PC-3 (cell line): Measurements from ENCODE around the gene ZIC2. TPM values are rescaled to one million over a fixed set of nuclear protein-coding genes. Genes with fewer than 3 reads are reported as not detected.
"Not testable (repeated sequence)": the region's sequence is repeated elsewhere in the genome, so short reads cannot be mapped to it uniquely, and the experiment has no call there.

Experiments
- ATAC-seq: fragments of 200-7000 bp; cut with Tn5 transposase; 2 replicates; pipeline ENCODE4 v1.9.1; 2020; ENCODE audit warnings: mild to moderate bottlenecking, moderate library complexity
- BruUV-seq: library from RNA; stranded (reverse); fragments of 400-500 nt; replicated peaks from 2 replicates; lab custom pipeline; 2021; lab: Mats Ljungman, UMichigan
- CTCF ChIA-PET: fragments of 300-600 bp; sonication (Branson Sonifier 250); formaldehyde crosslinking; loops from one replicate; lab custom pipeline; 2022; ENCODE audit warnings: antibody characterized with exemption; lab: Charles Lee
- POLR2A ChIA-PET: fragments of 300-600 bp; sonication (Branson Sonifier 250); formaldehyde crosslinking; loops from one replicate; lab custom pipeline; 2022; ENCODE audit warnings: antibody characterized with exemption; ENCODE audit not compliant: unreplicated experiment; lab: Charles Lee
- DNase-seq: peaks from one replicate; pipeline ENCODE4 v3.0.0-alpha.2; 2015
- H2AFZ ChIP-seq: fragments of 300-600 bp; sonication (generic); 2 replicates; pipeline ENCODE4 v1.6.0; 2016; ENCODE audit warnings: antibody characterized with exemption, low read length
- H3F3A ChIP-seq: fragments of 300-600 bp; sonication (generic); one replicate; pipeline ENCODE4 v1.6.0; 2017; ENCODE audit warnings: antibody characterized with exemption, low read length, control low read depth, mild to moderate bottlenecking; ENCODE audit not compliant: unreplicated experiment
- H3K27ac ChIP-seq: fragments of 300-600 bp; sonication (generic); 2 replicates; pipeline ENCODE4 v1.5.1; 2016; ENCODE audit warnings: mild to moderate bottlenecking, low read length
- H3K27me3 ChIP-seq: fragments of 300-600 bp; sonication (generic); 2 replicates; pipeline ENCODE4 v1.6.1; 2016; ENCODE audit warnings: low read length, mixed read lengths
- H3K36me3 ChIP-seq: fragments of 300-600 bp; sonication (generic); 2 replicates; pipeline ENCODE4 v1.6.1; 2016; ENCODE audit warnings: low read depth, mixed run types, low read length, mixed read lengths
- H3K4me1 ChIP-seq: fragments of 300-600 bp; sonication (generic); 2 replicates; pipeline ENCODE4 v1.5.1; 2016; ENCODE audit warnings: low read length; ENCODE audit not compliant: insufficient read depth
- H3K4me2 ChIP-seq: fragments of 300-600 bp; sonication (generic); 2 replicates; pipeline ENCODE4 v1.6.0; 2016; ENCODE audit warnings: low read length
- H3K4me3 ChIP-seq: fragments of 300-600 bp; sonication (generic); 2 replicates; pipeline ENCODE4 v1.5.1; 2016; ENCODE audit warnings: mild to moderate bottlenecking, low read length, mixed read lengths
- H3K79me2 ChIP-seq: fragments of 300-600 bp; sonication (generic); 2 replicates; pipeline ENCODE4 v1.6.1; 2017; ENCODE audit warnings: low read length, mixed read lengths
- H3K9ac ChIP-seq: fragments of 300-600 bp; sonication (generic); 2 replicates; pipeline ENCODE4 v1.6.0; 2016; ENCODE audit warnings: mild to moderate bottlenecking, low read length
- H3K9me2 ChIP-seq: fragments of 300-600 bp; sonication (generic); replicated peaks from 2 replicates; pipeline ENCODE4 v1.6.1; 2016; ENCODE audit warnings: mixed run types, low read length, mixed read lengths
- H3K9me3 ChIP-seq: fragments of 300-600 bp; sonication (generic); 2 replicates; pipeline ENCODE4 v1.6.1; 2016; ENCODE audit warnings: low read length, mixed read lengths
- H4K20me1 ChIP-seq: fragments of 300-600 bp; sonication (generic); 2 replicates; pipeline ENCODE4 v1.6.1; 2016; ENCODE audit warnings: low read length, mixed read lengths
- EZH2 ChIP-seq: fragments of 300-600 bp; sonication (generic); IDR thresholded peaks from one replicate; pipeline ENCODE4 v1.6.1; 2017; ENCODE audit warnings: antibody characterized with exemption, mild to moderate bottlenecking, low read length; ENCODE audit not compliant: unreplicated experiment
- EZH2phosphoT487 ChIP-seq: fragments of 300-600 bp; sonication (generic); IDR thresholded peaks from 2 replicates; pipeline ENCODE4 v1.6.1; 2018; ENCODE audit warnings: mild to moderate bottlenecking, antibody characterized with exemption, low read length, borderline replicate concordance
- intact Hi-C: fragments of 100-400 bp; cut with micrococcal nuclease; formaldehyde crosslinking; loops from 2 replicates; pipeline ENCODE4 v1.9.0; 2023
- total RNA-seq: library from RNA; depleted of rRNA; stranded (reverse); fragments of >200 nt; gene quantifications from 2 replicates; pipeline ENCODE4 v1.2.3, GENCODE V29; 2014
- TF ChIP-seq, protein P1 (sequence below): fragments of 300-600 bp; sonication (generic); conservative IDR thresholded peaks from 2 replicates; pipeline ENCODE4 v1.5.1; 2017; ENCODE audit warnings: antibody characterized with exemption, low read depth, mild to moderate bottlenecking, low read length

ZIC2 gene
- total RNA-seq, 1 experiment from 2014 or later, result not detected

DNA sequence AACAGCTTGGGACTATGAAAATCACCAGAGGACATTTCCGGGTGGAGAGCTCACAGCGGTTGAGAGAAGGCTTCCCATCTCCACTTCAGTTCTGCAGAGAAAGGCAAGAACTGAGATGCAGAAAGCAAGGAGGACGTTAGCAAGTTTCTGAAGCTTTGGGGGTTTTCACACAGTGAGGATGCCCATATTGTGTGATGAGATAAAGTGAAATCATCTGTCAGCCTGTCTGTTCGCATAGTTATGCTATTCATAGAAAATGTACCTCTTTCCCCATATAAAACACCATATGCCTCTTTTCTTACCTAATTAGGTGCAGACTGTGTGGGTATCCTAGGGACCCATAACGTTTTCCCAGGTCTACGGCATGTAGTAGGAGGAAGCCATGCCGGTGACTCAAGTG, 37.5 kb upstream of the ZIC2 start:
- DNase-seq (no peak), ATAC-seq (no peak)
- Histone ChIP-seq H4K20me1 (no peaks in the 10 kb centered on the region), H3K4me3 (no peak overlapping the region), H3K27ac (no peak overlapping the region), H2AFZ (no peak overlapping the region), H3K9me2 (no peaks in the 10 kb centered on the region), H3K4me1 (no peaks in the 10 kb centered on the region), H3K4me2 (no peak overlapping the region), H3K79me2 (no peaks in the 10 kb centered on the region), H3K9ac (no peak overlapping the region), H3K27me3 (peaks cover 20% of the 10 kb centered on the region; the same call in 1 of the 2 replicates), H3K9me3 (no peaks in the 10 kb centered on the region), H3K36me3 (no peaks in the 10 kb centered on the region), H3F3A (no peaks in the 10 kb centered on the region)
- CTCF ChIA-PET, result no interaction called here
- POLR2A ChIA-PET, result no interaction called here
- BruUV-seq, result no TSS peak
- intact Hi-C loops, result no loop called here
- TF ChIP-seq EZH2 (no peak), EZH2phosphoT487 (no peak)
- TF ChIP-seq, protein P1, sequence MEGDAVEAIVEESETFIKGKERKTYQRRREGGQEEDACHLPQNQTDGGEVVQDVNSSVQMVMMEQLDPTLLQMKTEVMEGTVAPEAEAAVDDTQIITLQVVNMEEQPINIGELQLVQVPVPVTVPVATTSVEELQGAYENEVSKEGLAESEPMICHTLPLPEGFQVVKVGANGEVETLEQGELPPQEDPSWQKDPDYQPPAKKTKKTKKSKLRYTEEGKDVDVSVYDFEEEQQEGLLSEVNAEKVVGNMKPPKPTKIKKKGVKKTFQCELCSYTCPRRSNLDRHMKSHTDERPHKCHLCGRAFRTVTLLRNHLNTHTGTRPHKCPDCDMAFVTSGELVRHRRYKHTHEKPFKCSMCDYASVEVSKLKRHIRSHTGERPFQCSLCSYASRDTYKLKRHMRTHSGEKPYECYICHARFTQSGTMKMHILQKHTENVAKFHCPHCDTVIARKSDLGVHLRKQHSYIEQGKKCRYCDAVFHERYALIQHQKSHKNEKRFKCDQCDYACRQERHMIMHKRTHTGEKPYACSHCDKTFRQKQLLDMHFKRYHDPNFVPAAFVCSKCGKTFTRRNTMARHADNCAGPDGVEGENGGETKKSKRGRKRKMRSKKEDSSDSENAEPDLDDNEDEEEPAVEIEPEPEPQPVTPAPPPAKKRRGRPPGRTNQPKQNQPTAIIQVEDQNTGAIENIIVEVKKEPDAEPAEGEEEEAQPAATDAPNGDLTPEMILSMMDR, result no peak

DNA sequence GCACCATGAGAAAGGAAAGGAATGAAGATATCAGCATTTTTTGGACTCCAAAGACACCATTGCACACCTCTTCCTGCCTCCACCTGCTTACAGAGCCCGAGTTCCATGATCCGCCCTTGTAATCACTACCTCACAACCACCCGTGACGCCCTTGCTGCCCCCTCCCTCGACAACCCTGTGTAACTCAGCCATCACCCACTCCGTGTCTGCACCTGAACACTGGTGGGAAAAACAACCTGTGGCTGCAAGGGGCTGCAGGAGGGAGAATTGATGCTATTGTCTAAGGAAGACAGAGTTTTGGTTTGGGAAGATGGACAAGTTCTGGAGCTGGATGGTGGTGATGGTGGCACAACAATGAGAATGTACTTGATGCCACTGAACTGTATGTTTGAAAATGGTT, 37.0 kb upstream of the ZIC2 start:
- Histone ChIP-seq H3K4me1 (no peaks in the 10 kb centered on the region), H3K9me3 (no peaks in the 10 kb centered on the region), H4K20me1 (no peaks in the 10 kb centered on the region), H3F3A (no peaks in the 10 kb centered on the region), H3K9ac (no peak overlapping the region), H3K79me2 (no peaks in the 10 kb centered on the region), H3K4me2 (no peak overlapping the region), H3K27ac (no peak overlapping the region), H3K36me3 (no peaks in the 10 kb centered on the region), H2AFZ (no peak overlapping the region), H3K4me3 (no peak overlapping the region), H3K27me3 (peaks cover 25% of the 10 kb centered on the region), H3K9me2 (no peaks in the 10 kb centered on the region)
- intact Hi-C loops, result no loop called here
- DNase-seq (no peak), ATAC-seq (no peak)
- BruUV-seq, result no TSS peak
- ChIA-PET CTCF (no interaction called here), POLR2A (no interaction called here)
- TF ChIP-seq EZH2phosphoT487 (no peak), EZH2 (no peak)
- TF ChIP-seq, protein P1, result no peak

- H3F3A ChIP-seq, H3K79me2 ChIP-seq, H3K4me2 ChIP-seq, H2AFZ ChIP-seq, H3K36me3 ChIP-seq, CTCF ChIA-PET, POLR2A ChIA-PET, H3K9me3 ChIP-seq, ATAC-seq, H4K20me1 ChIP-seq, H3K27ac ChIP-seq, H3K4me3 ChIP-seq, H3K4me1 ChIP-seq, H3K9me2 ChIP-seq, intact Hi-C loops, H3K9ac ChIP-seq, DNase-seq, BruUV-seq: not testable (repeated sequence)
- peaks cover 32% of the 10 kb centered on the region for H3K27me3 ChIP-seq
Observed at GRCh38 chr13:99945515-99945914, 36.1 kb upstream of the ZIC2 start.
